Activated gamma-delta T cell treated with anti-CD3 and anti-CD28 coated beads, Interleukin-2, amount 50 U/mL, for 16 hours (primary cell): ENCODE results near the gene CSF2.

Source experiments
- DNase-seq: peaks from one replicate; pipeline ENCODE4 v3.0.0-alpha.2; 2020; ENCODE audit warnings: low read depth

Gene CSF2

DNA sequence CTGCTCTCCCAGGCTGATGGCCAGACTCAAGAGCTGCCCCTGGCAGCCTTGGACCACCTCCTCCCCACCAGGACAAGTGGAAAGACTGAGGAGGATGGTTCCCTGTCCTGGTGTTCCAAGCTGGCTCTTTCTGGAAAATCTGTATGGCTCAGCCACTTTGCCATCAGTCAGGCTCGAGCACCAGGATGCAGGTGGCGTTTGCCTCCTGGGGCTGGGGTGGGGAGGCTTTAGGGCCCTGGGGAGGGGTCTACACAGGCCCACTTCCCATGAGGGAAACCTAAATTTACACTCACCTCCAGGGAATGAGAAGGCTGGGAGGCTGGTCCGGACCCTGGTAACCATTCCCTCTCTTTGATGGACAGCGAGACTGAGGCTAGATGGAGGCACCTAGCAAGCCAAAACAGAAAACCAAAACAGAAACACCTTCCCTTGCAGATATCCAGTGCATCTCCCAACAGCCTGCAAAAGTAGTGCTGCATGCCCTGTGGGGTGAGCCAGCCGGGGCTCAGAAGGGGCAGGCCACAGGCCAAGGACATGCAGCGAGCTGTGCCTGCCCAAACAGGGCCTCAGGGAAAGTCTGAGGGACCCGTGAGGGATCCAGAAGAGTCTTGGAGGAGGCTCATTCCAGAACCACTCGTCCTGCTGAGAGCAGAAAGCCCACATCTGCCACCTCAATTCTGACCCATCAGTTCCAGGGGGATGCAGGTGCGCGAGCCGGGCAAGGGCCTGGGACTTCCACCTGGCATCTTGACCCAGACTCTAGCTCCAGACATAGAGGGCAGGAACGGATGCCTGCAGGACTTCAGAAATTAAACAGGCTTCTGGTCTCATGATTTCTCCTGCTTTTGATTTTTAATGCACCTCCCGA lies 5.4 kb upstream of the CSF2 start:
- DNase-seq, result no peak

DNA sequence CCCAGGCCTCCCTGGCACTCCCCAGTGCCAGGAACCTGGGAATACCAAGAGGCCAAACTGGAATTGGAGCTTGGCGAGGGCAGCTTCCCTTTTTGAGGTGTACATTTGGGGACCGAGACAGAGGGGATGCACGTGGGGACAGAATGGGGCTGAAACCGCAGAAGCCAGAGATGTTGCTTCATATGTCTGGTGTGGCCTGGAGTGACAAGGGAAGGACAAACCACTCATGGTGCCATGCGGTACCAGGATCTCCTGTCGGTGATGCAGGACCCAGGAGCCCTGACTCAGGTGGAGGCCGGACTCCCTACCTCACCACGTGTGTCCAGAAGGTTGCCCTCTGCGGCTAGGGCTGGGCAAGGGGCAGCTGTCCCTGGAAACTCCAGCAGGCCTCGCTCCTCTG lies 4.0 kb upstream of the CSF2 start:
- no peak for DNase-seq

DNA sequence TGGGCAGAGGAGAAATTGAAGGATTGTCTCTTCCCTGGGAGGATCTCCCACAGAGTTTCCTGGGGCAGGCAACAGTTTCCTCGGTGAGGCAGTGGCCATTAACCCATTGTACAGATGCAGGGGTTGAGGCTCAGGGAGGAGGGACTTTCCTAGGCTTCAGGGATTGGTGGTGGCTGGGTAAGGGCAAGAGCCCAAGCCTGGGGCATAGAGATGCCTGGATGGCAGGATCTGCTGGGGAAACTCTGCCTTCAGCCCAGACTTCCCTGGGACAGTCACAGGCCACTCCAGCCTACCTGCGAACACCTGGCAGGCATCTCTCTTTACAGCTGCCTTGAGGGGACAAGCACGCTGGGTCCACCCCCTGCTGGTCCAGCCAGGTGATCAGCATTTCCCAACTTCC lies 3.6 kb upstream of the CSF2 start:
- no peak for DNase-seq

DNA sequence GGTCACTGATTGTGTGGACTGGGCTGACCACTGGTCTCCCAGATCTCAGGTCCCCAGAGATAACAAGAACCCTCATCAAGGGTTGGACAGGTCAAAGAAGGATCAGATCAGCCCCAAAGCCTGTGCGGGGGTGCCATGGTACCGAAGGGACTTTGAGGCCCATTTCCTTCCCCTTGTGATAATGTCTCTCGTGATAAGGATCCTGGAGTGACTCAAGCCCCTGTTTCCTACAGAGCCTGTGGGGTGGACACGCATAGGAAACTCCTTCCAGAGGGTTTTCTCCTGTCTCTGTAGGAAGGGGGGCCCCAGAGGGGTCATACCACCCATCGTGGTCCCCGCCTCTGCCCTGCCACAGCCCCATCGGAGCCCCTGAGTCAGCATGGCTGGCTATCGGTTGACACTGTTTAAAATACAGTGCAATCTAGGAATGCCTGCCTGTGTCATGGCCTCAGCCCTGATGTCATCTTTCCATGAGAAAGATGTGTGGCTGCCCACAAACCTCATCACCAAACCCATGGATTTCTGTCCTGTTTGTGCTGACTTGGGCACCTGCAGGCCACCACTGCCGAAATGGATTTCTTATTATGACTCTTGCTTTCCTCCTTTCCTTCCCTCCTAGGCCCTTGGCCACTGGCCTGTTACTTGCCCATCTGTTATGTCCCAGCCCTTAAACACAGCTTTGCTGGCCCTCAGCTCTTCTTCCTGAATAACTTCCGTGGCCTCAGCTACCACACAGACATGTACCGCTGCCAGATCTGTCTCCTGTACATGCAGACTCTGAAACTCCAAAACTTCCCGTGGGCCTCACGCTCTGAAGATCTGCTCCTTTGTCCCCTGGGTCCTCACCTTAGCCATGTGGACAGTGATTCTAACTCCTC lies 2.9 kb upstream of the CSF2 start:
- DNase-seq, result no peak

DNA sequence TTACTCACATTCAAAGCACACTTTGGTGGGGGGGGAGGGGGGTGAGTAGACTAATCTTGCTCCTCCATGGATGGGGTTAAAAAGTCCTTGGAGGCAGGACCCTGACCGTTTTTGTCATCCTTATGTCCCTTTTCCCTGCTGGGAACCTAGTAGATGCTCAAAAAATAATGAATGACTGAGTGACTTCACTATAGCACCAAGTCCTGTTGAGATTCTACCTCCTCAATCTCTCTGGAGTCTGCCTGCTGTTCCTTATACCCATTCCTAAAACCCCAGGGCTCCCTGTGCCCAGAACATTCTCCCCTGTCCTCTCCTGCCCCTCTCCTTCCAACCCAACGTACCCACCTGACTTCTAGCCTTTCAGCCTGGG lies 2.3 kb upstream of the CSF2 start:
- no peak for DNase-seq

DNA sequence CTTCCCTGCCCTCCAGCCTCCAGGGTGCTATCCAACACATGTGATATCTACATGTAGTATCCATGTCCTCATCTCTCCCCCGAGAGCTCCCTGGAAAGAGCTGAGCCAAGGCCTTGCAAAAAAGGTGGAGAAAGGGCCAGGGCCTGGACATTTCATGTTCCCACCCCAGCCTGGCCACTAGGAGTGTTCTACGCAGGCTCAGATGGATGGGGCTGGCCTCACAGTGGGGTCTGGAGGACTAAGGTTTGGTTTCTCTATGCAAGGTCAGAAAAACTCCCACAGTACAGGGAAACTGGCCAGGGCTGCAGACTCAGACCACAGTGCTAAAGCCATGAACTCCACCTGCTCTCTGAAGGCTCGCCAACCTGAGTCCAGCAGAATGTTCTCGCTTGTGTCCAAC lies 1.5 kb upstream of the CSF2 start:
- DNase-seq, result no peak

DNA sequence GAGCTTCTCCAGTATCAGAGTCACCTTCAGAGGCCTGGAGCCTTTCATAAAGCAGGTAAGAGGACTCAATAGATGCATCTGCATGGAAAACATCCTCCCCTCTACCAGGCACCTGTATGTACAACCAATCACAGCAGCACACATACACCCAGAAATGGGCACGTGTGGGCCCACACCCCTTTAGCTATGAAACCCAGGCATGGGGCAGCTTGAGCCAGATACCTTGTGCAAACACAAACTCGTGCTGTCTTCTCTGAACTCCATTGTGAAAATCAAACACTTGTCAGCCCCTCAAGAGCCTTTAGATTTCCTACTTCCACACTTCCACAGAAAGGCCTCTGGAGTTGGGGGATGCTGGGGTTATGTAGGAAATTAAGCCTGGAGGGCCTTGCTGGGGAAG lies 1.1 kb upstream of the CSF2 start:
- DNase-seq, result no peak

DNA sequence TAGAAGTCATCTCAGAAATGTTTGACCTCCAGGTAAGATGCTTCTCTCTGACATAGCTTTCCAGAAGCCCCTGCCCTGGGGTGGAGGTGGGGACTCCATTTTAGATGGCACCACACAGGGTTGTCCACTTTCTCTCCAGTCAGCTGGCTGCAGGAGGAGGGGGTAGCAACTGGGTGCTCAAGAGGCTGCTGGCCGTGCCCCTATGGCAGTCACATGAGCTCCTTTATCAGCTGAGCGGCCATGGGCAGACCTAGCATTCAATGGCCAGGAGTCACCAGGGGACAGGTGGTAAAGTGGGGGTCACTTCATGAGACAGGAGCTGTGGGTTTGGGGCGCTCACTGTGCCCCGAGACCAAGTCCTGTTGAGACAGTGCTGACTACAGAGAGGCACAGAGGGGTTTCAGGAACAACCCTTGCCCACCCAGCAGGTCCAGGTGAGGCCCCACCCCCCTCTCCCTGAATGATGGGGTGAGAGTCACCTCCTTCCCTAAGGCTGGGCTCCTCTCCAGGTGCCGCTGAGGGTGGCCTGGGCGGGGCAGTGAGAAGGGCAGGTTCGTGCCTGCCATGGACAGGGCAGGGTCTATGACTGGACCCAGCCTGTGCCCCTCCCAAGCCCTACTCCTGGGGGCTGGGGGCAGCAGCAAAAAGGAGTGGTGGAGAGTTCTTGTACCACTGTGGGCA lies 642 bp downstream of the CSF2 start:
- DNase-seq, result no peak

DNA sequence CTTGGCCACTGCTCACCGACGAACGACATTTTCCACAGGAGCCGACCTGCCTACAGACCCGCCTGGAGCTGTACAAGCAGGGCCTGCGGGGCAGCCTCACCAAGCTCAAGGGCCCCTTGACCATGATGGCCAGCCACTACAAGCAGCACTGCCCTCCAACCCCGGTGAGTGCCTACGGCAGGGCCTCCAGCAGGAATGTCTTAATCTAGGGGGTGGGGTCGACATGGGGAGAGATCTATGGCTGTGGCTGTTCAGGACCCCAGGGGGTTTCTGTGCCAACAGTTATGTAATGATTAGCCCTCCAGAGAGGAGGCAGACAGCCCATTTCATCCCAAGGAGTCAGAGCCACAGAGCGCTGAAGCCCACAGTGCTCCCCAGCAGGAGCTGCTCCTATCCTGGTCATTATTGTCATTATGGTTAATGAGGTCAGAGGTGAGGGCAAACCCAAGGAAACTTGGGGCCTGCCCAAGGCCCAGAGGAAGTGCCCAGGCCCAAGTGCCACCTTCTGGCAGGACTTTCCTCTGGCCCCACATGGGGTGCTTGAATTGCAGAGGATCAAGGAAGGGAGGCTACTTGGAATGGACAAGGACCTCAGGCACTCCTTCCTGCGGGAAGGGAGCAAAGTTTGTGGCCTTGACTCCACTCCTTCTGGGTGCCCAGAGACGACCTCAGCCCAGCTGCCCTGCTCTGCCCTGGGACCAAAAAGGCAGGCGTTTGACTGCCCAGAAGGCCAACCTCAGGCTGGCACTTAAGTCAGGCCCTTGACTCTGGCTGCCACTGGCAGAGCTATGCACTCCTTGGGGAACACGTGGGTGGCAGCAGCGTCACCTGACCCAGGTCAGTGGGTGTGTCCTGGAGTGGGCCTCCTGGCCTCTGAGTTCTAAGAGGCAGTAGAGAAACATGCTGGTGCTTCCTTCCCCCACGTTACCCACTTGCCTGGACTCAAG lies 1.5 kb downstream of the CSF2 start:
- DNase-seq, result no peak

DNA sequence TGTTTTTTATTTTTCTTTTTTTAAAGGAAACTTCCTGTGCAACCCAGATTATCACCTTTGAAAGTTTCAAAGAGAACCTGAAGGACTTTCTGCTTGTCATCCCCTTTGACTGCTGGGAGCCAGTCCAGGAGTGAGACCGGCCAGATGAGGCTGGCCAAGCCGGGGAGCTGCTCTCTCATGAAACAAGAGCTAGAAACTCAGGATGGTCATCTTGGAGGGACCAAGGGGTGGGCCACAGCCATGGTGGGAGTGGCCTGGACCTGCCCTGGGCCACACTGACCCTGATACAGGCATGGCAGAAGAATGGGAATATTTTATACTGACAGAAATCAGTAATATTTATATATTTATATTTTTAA lies 2.1 kb downstream of the CSF2 start:
- no peak for DNase-seq

DNA sequence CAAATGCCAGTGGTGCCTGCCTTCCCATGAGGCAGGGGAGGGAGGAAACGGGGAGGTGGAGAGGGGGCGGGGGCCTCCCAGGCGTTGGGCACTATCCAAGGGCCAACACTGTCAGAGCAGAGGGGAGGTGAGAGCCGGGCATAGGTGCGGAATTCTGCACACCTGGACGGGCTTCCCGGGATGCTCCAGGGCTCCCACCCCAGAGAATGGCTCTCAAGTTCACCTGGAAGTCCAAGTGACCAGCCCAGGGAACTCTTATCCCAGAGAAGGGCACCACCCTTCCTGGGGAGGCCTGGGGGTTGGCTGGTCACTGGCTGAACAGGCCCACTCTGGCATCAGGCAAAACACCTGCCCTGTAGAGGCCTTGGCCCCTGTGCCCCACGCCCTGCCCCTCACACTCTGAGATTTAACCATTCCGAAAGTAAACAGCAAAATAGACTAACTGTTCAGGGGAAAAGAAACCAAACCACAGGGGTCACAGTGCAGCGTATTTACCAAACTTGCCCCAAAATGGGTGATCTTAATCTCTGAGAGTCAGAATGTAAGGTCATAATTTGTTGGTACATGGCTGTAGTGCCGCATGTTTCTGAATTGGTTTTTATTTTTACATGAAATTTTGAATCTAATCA lies 2.7 kb downstream of the CSF2 start:
- no peak for DNase-seq

DNA sequence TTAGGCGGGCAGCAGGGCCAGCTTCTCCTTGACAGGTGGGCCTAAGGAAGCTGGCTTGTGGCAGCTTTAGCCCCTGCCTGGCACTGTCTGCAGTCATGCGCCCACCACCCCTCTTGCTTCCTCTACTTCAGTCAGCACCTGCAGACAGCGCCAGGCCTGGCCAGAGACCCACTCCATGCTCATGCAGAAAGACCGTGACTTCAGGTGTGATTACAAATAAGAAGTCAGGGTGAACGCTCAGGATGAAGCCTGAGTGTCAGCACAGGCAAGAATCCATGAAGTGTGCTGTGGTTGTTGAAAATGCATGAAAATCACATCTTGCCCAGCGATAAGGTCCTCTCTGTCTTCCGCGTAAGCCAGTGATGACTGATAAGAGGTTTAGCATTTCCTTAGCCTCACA lies 3.4 kb downstream of the CSF2 start:
- no peak for DNase-seq

DNA sequence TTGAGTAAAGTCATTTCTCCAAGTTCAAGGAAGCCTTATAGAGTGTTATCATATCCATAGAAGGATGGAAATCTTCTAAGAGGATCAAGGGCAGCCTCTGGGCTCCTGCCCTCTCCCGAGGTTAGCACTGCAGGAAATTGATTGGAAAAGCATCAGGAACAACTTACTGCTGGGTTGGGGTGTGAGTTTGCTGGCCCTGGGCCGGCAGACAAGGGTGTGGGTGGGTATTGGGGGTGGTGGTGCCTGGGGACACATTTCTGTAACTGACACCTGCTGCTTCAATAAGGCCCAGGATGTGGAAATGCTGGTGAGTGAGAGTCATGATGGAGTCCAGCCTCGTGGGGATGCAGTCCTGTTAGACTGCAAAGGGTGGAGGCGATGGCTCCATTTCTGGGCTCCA lies 5.5 kb downstream of the CSF2 start:
- DNase-seq, result no peak

DNA sequence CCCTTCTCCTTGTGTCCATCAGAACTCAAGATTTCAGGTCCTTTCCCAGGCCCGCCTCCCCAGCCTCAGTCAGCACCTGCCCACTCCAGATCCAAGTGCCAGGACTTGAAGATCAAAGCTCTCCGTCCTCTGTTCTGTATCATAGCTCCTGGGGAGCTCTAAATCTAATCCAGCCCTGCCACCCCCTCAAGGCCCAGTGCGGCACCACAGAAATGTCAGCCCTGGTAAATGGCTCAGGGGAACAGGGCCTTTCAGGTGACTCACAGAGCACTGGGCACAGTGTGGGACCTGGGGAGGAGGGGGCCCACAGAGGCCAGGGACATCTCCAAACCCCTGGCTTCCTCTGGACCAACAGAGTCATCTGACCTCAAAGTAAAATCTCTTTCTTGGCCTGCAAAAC lies 6.0 kb downstream of the CSF2 start:
- no peak for DNase-seq

DNA sequence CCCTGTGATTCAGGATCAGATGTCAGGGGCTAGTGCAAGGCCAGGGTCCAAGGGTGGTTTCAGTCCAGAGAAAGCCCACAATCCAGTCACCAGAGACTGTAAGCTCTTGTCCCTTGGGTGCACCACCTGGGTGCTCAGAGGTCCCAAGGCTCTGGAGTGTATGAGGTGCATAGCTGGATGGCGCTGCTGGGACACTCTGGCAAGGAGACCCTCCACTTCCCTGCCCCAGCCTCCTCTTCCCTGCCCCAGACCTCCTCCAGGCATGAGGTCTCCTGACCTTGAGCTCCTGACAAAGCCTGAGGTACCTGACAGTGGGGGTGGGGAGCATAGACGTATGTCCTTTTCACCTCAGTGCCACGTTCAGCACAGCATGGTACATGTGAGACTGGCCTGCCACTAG lies 7.0 kb downstream of the CSF2 start:
- DNase-seq, result no peak

DNA sequence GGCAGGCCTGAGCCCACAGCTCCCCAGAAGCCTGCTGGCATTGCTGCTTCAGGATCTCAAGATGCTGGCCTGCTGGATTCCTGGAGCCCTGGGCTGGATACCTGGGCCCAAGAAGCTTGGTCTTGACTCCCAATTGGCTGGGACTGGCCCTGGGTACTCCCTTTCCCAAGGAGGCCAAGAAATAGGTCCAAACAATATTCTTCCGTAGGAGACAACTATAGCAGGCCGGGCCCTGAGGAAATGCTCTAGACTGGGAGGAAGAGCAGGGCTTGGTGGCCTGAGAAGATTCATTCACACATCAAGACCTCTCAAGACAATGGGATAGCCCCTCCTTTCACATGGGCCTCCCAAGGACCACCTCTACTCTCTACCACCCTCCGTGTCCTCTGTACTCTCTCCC lies 7.9 kb downstream of the CSF2 start:
- DNase-seq, result no peak

DNA sequence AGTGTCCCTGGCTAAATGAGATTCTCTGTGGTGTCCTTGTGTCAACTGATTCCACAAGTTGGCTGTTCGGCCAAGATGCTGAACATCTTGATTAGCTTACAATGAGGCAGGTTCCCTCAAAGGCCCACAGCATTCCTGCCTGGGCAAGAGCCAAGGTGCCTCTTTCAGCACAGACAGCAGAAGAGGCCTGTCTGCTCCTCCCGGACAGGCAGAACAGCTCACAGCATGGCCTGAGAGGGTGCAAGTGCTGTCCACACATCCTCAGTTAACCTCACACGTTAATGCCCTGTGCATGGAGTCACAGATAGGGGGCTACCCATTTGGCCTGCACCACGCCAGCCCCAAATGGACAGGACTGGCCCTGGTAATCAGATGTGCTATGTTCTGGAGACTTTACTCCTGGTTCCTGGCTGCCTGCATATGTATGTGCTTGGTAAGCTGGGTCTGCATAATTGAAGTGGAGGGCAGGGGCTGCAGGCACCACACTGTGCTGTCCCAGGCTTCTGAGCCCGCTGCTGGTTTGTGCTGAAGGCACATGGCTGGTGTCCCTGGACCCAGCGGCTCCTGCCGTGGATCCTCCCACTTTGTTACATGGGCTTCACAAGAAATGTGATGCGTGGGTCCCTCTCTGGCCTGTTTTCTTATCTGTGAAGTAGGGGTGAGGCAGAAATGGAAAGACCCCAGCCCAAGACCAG lies 8.9 kb downstream of the CSF2 start:
- DNase-seq, result no peak

DNA sequence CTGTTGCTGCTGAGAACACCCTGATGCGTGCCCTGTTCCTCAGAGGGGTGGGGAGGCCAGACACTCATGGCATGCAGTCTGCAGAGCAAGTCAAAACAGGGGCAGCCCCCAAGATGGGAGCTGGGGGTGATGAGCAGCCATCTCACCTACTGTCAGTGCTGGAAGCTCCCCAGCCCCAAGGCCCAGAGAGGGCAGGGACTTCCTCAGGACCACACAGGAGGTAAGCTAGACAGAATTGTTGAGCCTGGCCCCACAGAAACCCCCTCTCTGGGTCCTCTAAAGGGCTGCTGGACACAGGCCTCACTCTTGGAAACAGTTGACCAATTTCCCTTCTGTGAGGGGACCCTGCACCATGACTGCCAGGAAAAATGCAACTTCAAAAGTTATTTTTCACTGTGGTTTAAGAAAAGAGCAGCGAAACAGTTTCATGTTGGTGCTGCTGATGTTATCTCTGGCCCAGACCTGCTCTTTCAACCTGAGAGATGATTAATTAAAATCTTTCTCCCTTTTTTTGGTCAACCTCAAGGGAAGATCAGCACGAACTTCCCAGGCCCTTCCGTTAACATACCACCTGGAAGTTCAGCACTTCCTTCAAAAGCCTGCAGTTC lies 9.6 kb downstream of the CSF2 start:
- no peak for DNase-seq

DNA sequence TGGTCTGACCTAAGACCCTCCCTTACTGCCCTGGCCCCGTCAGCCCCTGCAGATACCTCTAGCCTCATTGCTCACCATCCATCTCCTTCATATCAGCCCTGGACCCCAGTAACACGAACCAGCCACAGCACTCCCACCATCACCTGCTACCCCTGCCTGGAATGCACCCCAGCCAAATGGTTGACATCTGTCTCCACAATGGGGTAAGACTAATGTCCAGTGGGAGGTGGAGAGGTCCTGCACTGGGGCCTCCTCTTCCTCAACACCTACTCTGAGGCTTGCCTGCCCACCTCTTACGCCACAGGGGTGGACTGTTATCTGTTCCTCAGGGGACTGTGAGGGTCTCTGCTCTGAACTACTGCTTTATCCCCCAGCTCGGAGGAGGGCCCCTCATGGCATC lies 12.1 kb downstream of the CSF2 start:
- no peak for DNase-seq

DNA sequence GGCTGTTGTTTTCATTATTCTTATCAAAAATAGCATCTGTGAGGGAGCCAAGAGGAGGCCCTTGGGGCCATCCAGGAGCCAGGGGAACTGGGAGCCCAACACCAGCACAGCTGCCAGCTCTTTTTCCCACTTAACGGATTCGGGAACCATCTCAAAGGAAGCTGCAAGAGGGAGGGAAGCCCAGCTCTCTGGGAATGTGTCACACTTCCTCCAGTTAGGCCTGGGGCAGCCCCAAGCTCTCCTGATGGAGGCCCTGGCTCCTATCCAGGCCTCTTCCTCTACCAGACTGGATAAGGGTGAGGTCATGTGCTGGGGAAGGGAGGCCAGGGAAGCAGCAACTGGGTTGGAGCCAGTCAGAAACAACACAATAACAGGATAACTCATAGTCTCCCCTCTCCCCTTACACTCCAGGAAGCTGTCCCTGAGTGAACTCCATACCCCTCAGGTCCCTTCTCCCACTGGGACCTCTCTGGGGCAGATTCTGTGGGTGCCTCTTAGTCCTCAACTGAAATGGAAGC lies 12.7 kb downstream of the CSF2 start:
- DNase-seq, result no peak
